Measurements from ENCODE around the gene RINL. TPM values are rescaled to one million over a fixed set of nuclear protein-coding genes. Genes with fewer than 3 reads are reported as not detected.

RINL gene
- total and polyA plus RNA-seq, 5 donors, result 3.1 to 7.2 (median 3.8) TPM

DNA sequence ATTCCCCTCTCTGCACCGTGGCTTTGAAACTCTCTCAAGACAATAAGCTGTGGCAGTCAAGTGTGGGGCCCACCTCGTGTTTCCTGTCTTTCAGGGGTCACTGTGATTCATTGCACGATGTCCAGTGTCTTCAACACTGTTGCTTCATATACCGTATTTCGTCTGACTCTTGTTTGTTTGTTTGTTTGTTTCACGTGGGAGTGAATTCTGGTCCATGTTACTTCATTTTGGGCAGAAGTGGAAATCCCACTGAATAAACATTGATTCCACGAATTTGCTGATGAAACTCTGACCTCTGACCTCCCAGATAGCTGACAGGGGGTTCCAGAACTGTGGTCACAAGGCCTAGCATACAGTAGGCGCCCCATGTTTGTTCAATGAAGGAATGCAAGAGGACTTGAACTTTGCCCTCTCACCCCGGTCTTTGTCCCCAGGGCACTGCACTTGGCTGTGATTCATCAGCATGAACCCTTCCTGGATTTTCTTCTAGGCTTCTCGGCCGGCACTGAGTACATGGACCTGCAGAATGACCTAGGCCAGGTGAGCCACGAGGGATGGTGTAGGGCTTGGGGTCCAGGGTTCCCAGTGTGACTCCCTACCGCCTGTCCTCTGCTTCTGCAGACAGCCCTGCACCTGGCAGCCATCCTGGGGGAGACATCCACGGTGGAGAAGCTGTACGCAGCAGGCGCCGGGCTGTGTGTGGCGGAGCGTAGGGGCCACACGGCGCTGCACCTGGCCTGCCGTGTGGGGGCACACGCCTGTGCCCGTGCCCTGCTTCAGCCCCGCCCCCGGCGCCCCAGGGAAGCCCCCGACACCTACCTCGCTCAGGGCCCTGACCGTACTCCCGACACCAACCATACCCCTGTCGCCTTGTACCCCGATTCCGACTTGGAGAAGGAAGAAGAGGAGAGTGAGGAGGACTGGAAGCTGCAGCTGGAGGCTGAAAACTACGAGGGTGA, 26.8 kb upstream of the RINL start:
- 89% methylated on average over 35 of the region's 35 CpGs for WGBS
- H3K4me3 ChIP-seq (ENCODE audit: low read length), result no peak overlapping the region
- H3K9me3 ChIP-seq (ENCODE audit: control insufficient read depth, low read length), result no peaks in the 10 kb centered on the region
- H3K27ac ChIP-seq (ENCODE audit: low read length), result no peak overlapping the region
- intact Hi-C loops (cut with DNase I), result no loop called here
- DNase-seq, result peak in 1 of 3 donors; percentile 53
- H3K4me1 ChIP-seq (ENCODE audit: control insufficient read depth, insufficient read depth, low read length), result no peaks in the 10 kb centered on the region
- H3K27me3 ChIP-seq (ENCODE audit: control insufficient read depth, insufficient read depth), result no peaks in the 10 kb centered on the region
- peak in 1 of 2 donors; percentile 19 for ATAC-seq

DNA sequence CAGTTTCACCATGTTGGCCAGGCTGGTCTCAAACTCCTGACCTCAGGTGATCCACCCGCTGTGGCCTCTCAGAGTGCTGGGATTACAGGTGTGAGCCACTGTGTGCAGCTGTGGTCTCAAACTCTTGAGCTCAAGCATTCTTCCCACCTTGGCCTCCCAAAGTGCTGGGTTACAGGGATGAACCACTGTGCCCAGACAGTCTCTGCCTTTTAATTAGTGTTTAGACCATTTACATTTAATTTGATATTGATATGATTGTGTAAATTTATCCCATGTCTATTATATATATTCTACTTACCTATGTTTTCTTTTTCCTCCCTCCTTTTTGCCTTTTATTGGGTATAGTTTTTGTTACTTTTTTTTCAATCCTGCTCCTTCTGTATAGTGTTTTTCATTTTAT, 23.6 kb upstream of the RINL start:
- Histone ChIP-seq H3K4me1 (ENCODE audit: control insufficient read depth, insufficient read depth, low read length) (peaks cover 3% of the 10 kb centered on the region), H3K27ac (ENCODE audit: low read length) (no peak overlapping the region), H3K9me3 (ENCODE audit: control insufficient read depth, low read length) (no peaks in the 10 kb centered on the region), H3K27me3 (ENCODE audit: control insufficient read depth, insufficient read depth) (no peaks in the 10 kb centered on the region), H3K4me3 (ENCODE audit: low read length) (no peak overlapping the region)
- intact Hi-C loops (cut with DNase I), result no loop called here
- ATAC-seq (no peak), DNase-seq (peak in 1 of 3 donors; percentile 21)
- WGBS, result 100% methylated on average over 1 of the region's 1 CpG

GRCh38 chr19:38900743-38901190, 22.7 kb upstream of the RINL start:
- DNase-seq (no peak), ATAC-seq (no peak)
- Histone ChIP-seq H3K9me3 (ENCODE audit: control insufficient read depth, low read length) (no peaks in the 10 kb centered on the region), H3K4me3 (ENCODE audit: low read length) (peak overlapping the region; percentile 70), H3K4me1 (ENCODE audit: control insufficient read depth, insufficient read depth, low read length) (peaks cover 3% of the 10 kb centered on the region), H3K27ac (ENCODE audit: low read length) (no peak overlapping the region), H3K27me3 (ENCODE audit: control insufficient read depth, insufficient read depth) (no peaks in the 10 kb centered on the region)
- WGBS, result 23% methylated on average over 3 of the region's 3 CpGs
- intact Hi-C loops (cut with DNase I), result no loop called here

GRCh38 chr19:38900202-38900629, 22.1 kb upstream of the RINL start:
- no peaks in the 10 kb centered on the region for H3K27me3 ChIP-seq (ENCODE audit: control insufficient read depth, insufficient read depth)
- peak overlapping the region; percentile 87 for H3K27ac ChIP-seq (ENCODE audit: low read length)
- 2% methylated on average over 8 of the region's 8 CpGs for WGBS
- ATAC-seq, result no peak
- peaks cover 3% of the 10 kb centered on the region for H3K4me1 ChIP-seq (ENCODE audit: control insufficient read depth, insufficient read depth, low read length)
- DNase-seq, result no peak
- peak overlapping the region; percentile 70 for H3K4me3 ChIP-seq (ENCODE audit: low read length)
- H3K9me3 ChIP-seq (ENCODE audit: control insufficient read depth, low read length), result no peaks in the 10 kb centered on the region
- intact Hi-C loops (cut with DNase I), result no loop called here

GRCh38 chr19:38899447-38900201, 21.5 kb upstream of the RINL start, which contains the start of the genes NFKBIB and SIRT2:
Gene NFKBIB, plus strand, starts transcription at chr19:38899969. Its CDS starts 64 bp downstream, at chr19:38900033.
Gene SIRT2, minus strand, starts transcription at chr19:38899618. Its CDS starts 97 bp downstream, at chr19:38899521.
- WGBS, result under 1% methylated on average over 64 of the region's 64 CpGs
- ATAC-seq, result peak; percentile 98 to 99
- Histone ChIP-seq H3K9me3 (ENCODE audit: control insufficient read depth, low read length) (no peaks in the 10 kb centered on the region), H3K4me1 (ENCODE audit: control insufficient read depth, insufficient read depth, low read length) (peaks cover 3% of the 10 kb centered on the region), H3K27ac (ENCODE audit: low read length) (peak within 1 kb of the TSS; percentile 87), H3K27me3 (ENCODE audit: control insufficient read depth, insufficient read depth) (no peaks in the 10 kb centered on the region), H3K4me3 (ENCODE audit: low read length) (peak within 1 kb of the TSS; percentile 70)
- intact Hi-C loops (cut with DNase I), result no loop called here
- DNase-seq, result peak; percentile 100

DNA sequence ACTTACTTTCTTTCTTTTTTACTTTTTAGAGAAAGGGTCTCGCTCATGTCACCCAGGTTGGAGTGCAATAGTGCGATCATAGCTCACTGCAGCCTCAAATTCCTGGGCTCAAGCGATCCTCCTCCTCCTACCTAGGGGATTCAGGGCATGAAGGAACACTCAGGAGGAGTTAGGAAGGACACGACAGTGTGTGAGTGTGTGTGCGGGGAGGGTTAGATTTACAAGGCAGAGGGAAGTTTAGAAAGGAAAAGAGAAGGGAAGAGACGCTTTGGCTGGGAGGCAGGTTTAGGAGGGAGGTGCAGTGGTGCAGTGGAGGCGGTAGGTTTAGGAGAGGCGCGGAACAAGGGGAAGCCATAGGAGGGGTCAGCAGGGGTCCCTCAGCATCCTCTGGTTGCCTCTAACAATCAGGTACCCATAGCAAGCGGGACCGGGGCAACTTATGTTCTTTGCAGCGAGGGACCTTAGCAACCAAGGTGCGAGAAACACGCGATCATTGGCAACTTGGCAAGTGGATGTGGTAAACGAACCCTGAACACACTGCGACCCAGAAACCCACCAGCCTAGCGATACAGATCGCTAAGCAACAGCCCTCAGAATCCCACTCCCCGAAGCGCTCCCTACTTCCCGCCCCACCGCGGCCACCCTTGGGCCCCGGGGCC, 20.8 kb upstream of the RINL start:
- intact Hi-C loops (cut with DNase I), result no loop called here
- no peak for DNase-seq
- no peaks in the 10 kb centered on the region for H3K9me3 ChIP-seq (ENCODE audit: control insufficient read depth, low read length)
- peaks cover 3% of the 10 kb centered on the region for H3K4me1 ChIP-seq (ENCODE audit: control insufficient read depth, insufficient read depth, low read length)
- 6% methylated on average over 25 of the region's 25 CpGs for WGBS
- peak overlapping the region; percentile 70 for H3K4me3 ChIP-seq (ENCODE audit: low read length)
- H3K27me3 ChIP-seq (ENCODE audit: control insufficient read depth, insufficient read depth), result no peaks in the 10 kb centered on the region
- H3K27ac ChIP-seq (ENCODE audit: low read length), result peak overlapping the region; percentile 48
- peak in 1 of 2 donors; percentile 4 for ATAC-seq

DNA sequence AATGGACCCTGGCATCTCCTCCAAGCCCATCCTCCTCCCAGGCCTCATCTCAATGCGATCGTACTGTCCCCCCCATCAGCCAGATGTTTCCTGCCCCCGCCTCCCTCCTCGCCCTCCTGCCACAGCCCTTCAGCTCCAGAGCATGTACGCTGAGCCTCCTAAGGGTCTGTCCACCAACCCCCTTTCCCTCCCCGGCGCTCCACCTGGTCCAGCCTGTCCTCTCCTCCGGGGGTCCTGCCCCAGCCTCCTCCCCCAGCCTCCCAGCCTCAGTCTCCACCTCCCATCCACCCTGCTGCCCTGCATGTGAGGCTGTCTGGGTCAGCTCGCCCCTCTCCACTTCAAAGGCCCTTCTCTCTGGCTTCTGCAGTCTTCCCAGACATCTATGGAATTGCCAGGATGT, 16.9 kb upstream of the RINL start:
- intact Hi-C loops (cut with DNase I), result no loop called here
- Histone ChIP-seq H3K27ac (ENCODE audit: low read length) (no peak overlapping the region), H3K27me3 (ENCODE audit: control insufficient read depth, insufficient read depth) (no peaks in the 10 kb centered on the region), H3K9me3 (ENCODE audit: control insufficient read depth, low read length) (no peaks in the 10 kb centered on the region), H3K4me1 (ENCODE audit: control insufficient read depth, insufficient read depth, low read length) (peaks cover 5% of the 10 kb centered on the region), H3K4me3 (ENCODE audit: low read length) (no peak overlapping the region)
- DNase-seq (no peak), ATAC-seq (no peak)
- WGBS, result 67% methylated on average over 9 of the region's 9 CpGs

GRCh38 chr19:38893341-38893771, 15.3 kb upstream of the RINL start:
- peaks cover 4% of the 10 kb centered on the region for H3K4me1 ChIP-seq (ENCODE audit: control insufficient read depth, insufficient read depth, low read length)
- intact Hi-C loops (cut with DNase I), result no loop called here
- H3K27ac ChIP-seq (ENCODE audit: low read length), result no peak overlapping the region
- DNase-seq (peak in 1 of 3 donors; percentile 72), ATAC-seq (no peak)
- H3K4me3 ChIP-seq (ENCODE audit: low read length), result no peak overlapping the region
- H3K9me3 ChIP-seq (ENCODE audit: control insufficient read depth, low read length), result no peaks in the 10 kb centered on the region
- no peaks in the 10 kb centered on the region for H3K27me3 ChIP-seq (ENCODE audit: control insufficient read depth, insufficient read depth)
- WGBS, result 59% methylated on average over 14 of the region's 14 CpGs

- no peak overlapping the region for H3K4me3 ChIP-seq (ENCODE audit: low read length)
- no peak overlapping the region for H3K27ac ChIP-seq (ENCODE audit: low read length)
- no peak for DNase-seq
- no peaks in the 10 kb centered on the region for H3K9me3 ChIP-seq (ENCODE audit: control insufficient read depth, low read length)
- H3K27me3 ChIP-seq (ENCODE audit: control insufficient read depth, insufficient read depth), result no peaks in the 10 kb centered on the region
- no peak for ATAC-seq
- H3K4me1 ChIP-seq (ENCODE audit: control insufficient read depth, insufficient read depth, low read length), result peaks cover 2% of the 10 kb centered on the region
- intact Hi-C loops (cut with DNase I), result no loop called here
- 83% methylated on average over 5 of the region's 5 CpGs for WGBS
These were observed 14.8 kb upstream of the RINL start for GRCh38 chr19:38892841-38893240.

GRCh38 chr19:38891771-38892170, 13.7 kb upstream of the RINL start:
- intact Hi-C loops (cut with DNase I), result no loop called here
- peak in 1 of 3 donors; percentile 14 for DNase-seq
- no peak overlapping the region for H3K4me3 ChIP-seq (ENCODE audit: low read length)
- peaks cover 2% of the 10 kb centered on the region for H3K4me1 ChIP-seq (ENCODE audit: control insufficient read depth, insufficient read depth, low read length)
- 80% methylated on average over 6 of the region's 6 CpGs for WGBS
- ATAC-seq, result no peak
- no peaks in the 10 kb centered on the region for H3K27me3 ChIP-seq (ENCODE audit: control insufficient read depth, insufficient read depth)
- no peak overlapping the region for H3K27ac ChIP-seq (ENCODE audit: low read length)
- no peaks in the 10 kb centered on the region for H3K9me3 ChIP-seq (ENCODE audit: control insufficient read depth, low read length)
